H9 (cell line): Measurements from ENCODE around the gene PQBP1. TPM values are rescaled to one million over a fixed set of nuclear protein-coding genes. Genes with fewer than 3 reads are reported as not detected.

ENCODE experiments used
- DNase-seq: peaks from one replicate; pipeline ENCODE4 v3.0.0-alpha.2; 2017
- H2AFZ ChIP-seq: one replicate; pipeline ENCODE4 v1.6.1; 2013; ENCODE audit warnings: mild to moderate bottlenecking, low read length, control low read depth, moderate library complexity
- H2AK5ac ChIP-seq: 2 replicates; pipeline ENCODE4 v1.6.1; 2013; ENCODE audit warnings: low read length, control low read depth, mixed read lengths; ENCODE audit not compliant: insufficient read length
- H2BK120ac ChIP-seq: one replicate; pipeline ENCODE4 v1.6.1; 2013; ENCODE audit warnings: low read depth, mild to moderate bottlenecking, low read length, control low read depth, inconsistent platforms; ENCODE audit not compliant: poor library complexity, severe bottlenecking
- H2BK12ac ChIP-seq: 2 replicates; pipeline ENCODE4 v1.6.1; 2013; ENCODE audit warnings: low read length, control low read depth, mixed read lengths, low read depth; ENCODE audit not compliant: insufficient read length
- H2BK15ac ChIP-seq: 2 replicates; pipeline ENCODE4 v1.6.1; 2013; ENCODE audit warnings: low read depth, low read length, control low read depth
- H2BK20ac ChIP-seq: one replicate; pipeline ENCODE4 v1.6.1; 2013; ENCODE audit warnings: low read depth, mild to moderate bottlenecking, low read length, control low read depth, inconsistent platforms; ENCODE audit not compliant: poor library complexity, severe bottlenecking
- H2BK5ac ChIP-seq: 2 replicates; pipeline ENCODE4 v1.6.1; 2013; ENCODE audit warnings: low read length, control low read depth, mixed read lengths; ENCODE audit not compliant: insufficient read length
- H3K14ac ChIP-seq: 2 replicates; pipeline ENCODE4 v1.6.1; 2013; ENCODE audit warnings: low read length, control low read depth; ENCODE audit not compliant: insufficient read depth
- H3K18ac ChIP-seq: 2 replicates; pipeline ENCODE4 v1.6.1; 2013; ENCODE audit warnings: low read depth, mild to moderate bottlenecking, mixed read lengths, low read length, control low read depth; ENCODE audit not compliant: insufficient read length
- H3K23ac ChIP-seq: 2 replicates; pipeline ENCODE4 v1.6.1; 2013; ENCODE audit warnings: low read length, control low read depth, mixed read lengths, low read depth; ENCODE audit not compliant: insufficient read length
- H3K23me2 ChIP-seq: 2 replicates; pipeline ENCODE4 v1.6.1; 2013; ENCODE audit warnings: low read depth, mild to moderate bottlenecking, mixed read lengths, low read length, control low read depth; ENCODE audit not compliant: insufficient read length, poor library complexity, severe bottlenecking
- H3K27ac ChIP-seq: 2 replicates; pipeline ENCODE4 v1.5.1; 2013; ENCODE audit warnings: low read length, control low read depth, mixed read lengths, low read depth; ENCODE audit not compliant: insufficient read length
- H3K27me3 ChIP-seq: 2 replicates; pipeline ENCODE4 v1.6.1; 2013; ENCODE audit warnings: low read length, control low read depth, inconsistent platforms; ENCODE audit not compliant: insufficient read depth
- H3K4ac ChIP-seq: 2 replicates; pipeline ENCODE4 v1.6.1; 2013; ENCODE audit warnings: low read depth, mild to moderate bottlenecking, control low read depth, inconsistent platforms, low read length, moderate library complexity
- H3K4me1 ChIP-seq: 2 replicates; pipeline ENCODE4 v1.6.1; 2013; ENCODE audit warnings: low read length, control low read depth, inconsistent platforms; ENCODE audit not compliant: insufficient read depth
- H3K4me2 ChIP-seq: 2 replicates; pipeline ENCODE4 v1.6.1; 2013; ENCODE audit warnings: low read length, control low read depth, mixed read lengths; ENCODE audit not compliant: insufficient read length, insufficient read depth
- H3K56ac ChIP-seq: 2 replicates; pipeline ENCODE4 v1.6.1; 2013; ENCODE audit warnings: low read depth, mild to moderate bottlenecking, mixed read lengths, low read length, control low read depth; ENCODE audit not compliant: insufficient read length
- H3K79me1 ChIP-seq: 2 replicates; pipeline ENCODE4 v1.6.1; 2013; ENCODE audit warnings: low read depth, mild to moderate bottlenecking, moderate library complexity, low read length, control low read depth, inconsistent platforms; ENCODE audit not compliant: insufficient read depth, poor library complexity, severe bottlenecking
- H3K79me2 ChIP-seq: 2 replicates; pipeline ENCODE4 v1.6.1; 2013; ENCODE audit warnings: low read length, control low read depth, inconsistent platforms; ENCODE audit not compliant: insufficient read depth
- H3K9ac ChIP-seq: 2 replicates; pipeline ENCODE4 v1.6.1; 2013; ENCODE audit warnings: low read length, control low read depth, mixed read lengths; ENCODE audit not compliant: insufficient read length; ENCODE audit errors: extremely low read depth
- H3K9me3 ChIP-seq: one replicate; pipeline ENCODE4 v1.6.1; 2013; ENCODE audit warnings: low read depth, low read length, inconsistent platforms; ENCODE audit not compliant: control insufficient read depth
- H3T11ph ChIP-seq: one replicate; pipeline ENCODE4 v1.6.1; 2013; ENCODE audit warnings: mild to moderate bottlenecking, low read length, control low read depth, inconsistent platforms
- H4K20me1 ChIP-seq: one replicate; pipeline ENCODE4 v1.6.1; 2013; ENCODE audit not compliant: control insufficient read depth, insufficient read length, insufficient read depth
- H4K5ac ChIP-seq: 2 replicates; pipeline ENCODE4 v1.6.1; 2013; ENCODE audit warnings: low read depth, mild to moderate bottlenecking, mixed read lengths, low read length, control low read depth; ENCODE audit not compliant: insufficient read length
- H4K8ac ChIP-seq: replicated peaks from 2 replicates; pipeline ENCODE4 v1.6.1; 2013; ENCODE audit warnings: low read length, control low read depth, mixed read lengths, low read depth; ENCODE audit not compliant: insufficient read length
- H4K91ac ChIP-seq: 2 replicates; pipeline ENCODE4 v1.6.1; 2013; ENCODE audit warnings: low read depth, mild to moderate bottlenecking, moderate library complexity, mixed read lengths, low read length, control low read depth; ENCODE audit not compliant: insufficient read length
- H3K27ac Mint-ChIP-seq, 3 experiments: 2 replicates in 2 of 3; 3 replicates in 1 of 3; pipeline ENCODE4 v1.8.0; 2020 to 2021; ENCODE audit warnings: mixed read lengths in 3 of 3, mild to moderate bottlenecking in 1 of 3, moderate library complexity in 1 of 3
- H3K27me3 Mint-ChIP-seq: 2 replicates; pipeline ENCODE4 v1.8.0; 2021; ENCODE audit warnings: low read depth, mild to moderate bottlenecking, moderate library complexity, mixed read lengths
- H3K36me3 Mint-ChIP-seq, 3 experiments: 2 replicates in 2 of 3; 3 replicates in 1 of 3; pipeline ENCODE4 v1.8.0; 2020 to 2021; ENCODE audit warnings: low read depth in 3 of 3, mixed read lengths in 3 of 3; ENCODE audit not compliant: insufficient read depth in 1 of 3
- H3K4me1 Mint-ChIP-seq, 2 experiments: 2 replicates each; pipeline ENCODE4 v1.8.0; 2020; ENCODE audit warnings: mixed read lengths in 2 of 2
- H3K4me3 Mint-ChIP-seq, 2 experiments: 2 replicates in 1 of 2; 3 replicates in 1 of 2; pipeline ENCODE4 v1.8.0; 2020 to 2021; ENCODE audit warnings: mild to moderate bottlenecking in 2 of 2, mixed read lengths in 2 of 2, moderate library complexity in 1 of 2
- H3K9me3 Mint-ChIP-seq, 2 experiments: 2 replicates in 1 of 2; 3 replicates in 1 of 2; pipeline ENCODE4 v1.8.0; 2020; ENCODE audit warnings: mild to moderate bottlenecking in 2 of 2, mixed read lengths in 2 of 2, moderate library complexity in 1 of 2
- CTCF ChIP-seq: fragments of 200-600 bp; sonication (generic); conservative IDR thresholded peaks from 3 replicates; pipeline ENCODE4 v1.8.0; 2021; ENCODE audit warnings: antibody characterized with exemption, mild to moderate bottlenecking
- WGBS: extraction: QIAGEN DNeasy Blood & Tissue Kit; methylation state at CpG from one replicate; pipeline ENCODE4 v1.1.7; 2013; ENCODE audit warnings: missing lambda C conversion rate, low lambda C conversion rate, mixed read lengths; ENCODE audit not compliant: insufficient read length; ENCODE audit errors: extremely low coverage; 5-methylcytosine and 5-hydroxymethylcytosine counted together
- total RNA-seq: library from RNA; stranded (reverse); gene quantifications from 2 replicates; pipeline ENCODE4 v1.2.1, GENCODE V29; 2021

PQBP1 gene
- total RNA-seq, 1 experiment from 2014 or later: 87.9 TPM

GRCh38 chrX:48914593-48915493, 17.1 kb downstream of the PQBP1 start:
- H2BK120ac ChIP-seq: no peak overlapping the region
- no peak for DNase-seq
- no peak overlapping the region for H2BK12ac ChIP-seq
- WGBS: no CpG with 5 or more reads among the region's 13 CpGs
- Mint-ChIP-seq H3K27ac (peak overlapping the region in 1 of 3 experiments; percentile 81; a peak in 2 of 7 replicates), H3K9me3 (peaks cover 76% of the 10 kb centered on the region in 2 experiments), H3K36me3 (peaks cover 54 to 64% (median 61%) of the 10 kb centered on the region in 3 experiments), H3K4me3 (peak overlapping the region; percentile 25 to 65), H3K4me1 (peaks cover 19 to 47% of the 10 kb centered on the region in 2 experiments), H3K27me3 (peaks cover 7% of the 10 kb centered on the region)
- H3K23ac ChIP-seq: no peak overlapping the region
- no peak for TF ChIP-seq CTCF
- H4K5ac ChIP-seq: no peak overlapping the region
- H3K4ac ChIP-seq: no peak overlapping the region
- H2BK20ac ChIP-seq: no peak overlapping the region
- no peak overlapping the region for H3K14ac ChIP-seq
- no peak overlapping the region for H2BK5ac ChIP-seq
- no peak overlapping the region for H4K91ac ChIP-seq
- no peak overlapping the region for H3T11ph ChIP-seq
- H4K8ac ChIP-seq: no peak overlapping the region
- no peaks in the 10 kb centered on the region for H3K27me3 ChIP-seq
- no peaks in the 10 kb centered on the region for H3K9me3 ChIP-seq
- H2BK15ac ChIP-seq: no peak overlapping the region
- no peak overlapping the region for H3K18ac ChIP-seq
- H2AFZ ChIP-seq: no peak overlapping the region
- peak overlapping the region; percentile 24 for H3K27ac ChIP-seq
- H3K79me1 ChIP-seq: peaks cover 4% of the 10 kb centered on the region
- no peaks in the 10 kb centered on the region for H3K23me2 ChIP-seq
- H3K9ac ChIP-seq: peak overlapping the region; percentile 2
- H4K20me1 ChIP-seq: peaks cover 2% of the 10 kb centered on the region
- H2AK5ac ChIP-seq: no peak overlapping the region
- H3K79me2 ChIP-seq: peaks cover 26% of the 10 kb centered on the region
- H3K4me2 ChIP-seq: peak overlapping the region; percentile 87
- no peak overlapping the region for H3K56ac ChIP-seq
- peaks cover 1% of the 10 kb centered on the region; the same call in 1 of the 2 replicates for H3K4me1 ChIP-seq
